Naive thymus-derived CD4-positive, alpha-beta T cell (primary cell): ENCODE data around the gene FBXW12. TPM values are rescaled to one million over a fixed set of nuclear protein-coding genes. Genes with fewer than 3 reads are reported as not detected.
A peak's percentile ranks its signal among the peaks of the same experiment; 100 is the strongest.

ENCODE experiments used
- ATAC-seq: fragments of 150-1000 bp; cut with Tn5 transposase; 2 replicates; pipeline ENCODE4 v1.10.0; 2021; ENCODE audit warnings: mild to moderate bottlenecking, moderate library complexity
- CTCF ChIA-PET: fragments of 350-600 bp; sonication (Branson Sonifier 250); formaldehyde crosslinking; loops from one replicate; lab custom pipeline; 2021; ENCODE audit warnings: antibody characterized with exemption; lab: Charles Lee
- POLR2A ChIA-PET: fragments of 350-600 bp; sonication (Branson Sonifier 250); formaldehyde crosslinking; loops from one replicate; lab custom pipeline; 2021; ENCODE audit warnings: antibody characterized with exemption, inconsistent platforms; lab: Charles Lee
- DNase-seq, 9 donors: peaks; one replicate each; pipeline versions ENCODE4 v3.0.0 to v3.0.0-alpha.2; 2020 to 2022; ENCODE audit warnings: mixed read lengths in 1 of 9
- H3K27ac ChIP-seq: one replicate; pipeline ENCODE4 v1.7.0; 2013; ENCODE audit warnings: mild to moderate bottlenecking, low read depth, low read length, moderate library complexity
- H3K27me3 ChIP-seq, 2 donors: one replicate each; pipeline ENCODE4 v1.7.0; 2013; ENCODE audit warnings: low read length in 2 of 2, mild to moderate bottlenecking in 2 of 2, moderate library complexity in 2 of 2; ENCODE audit not compliant: control insufficient read depth in 2 of 2, insufficient read depth in 2 of 2
- H3K36me3 ChIP-seq, 3 experiments: 1 replicate in 2 of 3; 2 replicates in 1 of 3; pipeline ENCODE4 v1.7.0; 2013; ENCODE audit warnings: low read length in 3 of 3, mild to moderate bottlenecking in 3 of 3, moderate library complexity in 1 of 3; ENCODE audit not compliant: insufficient read depth in 3 of 3, control insufficient read depth in 2 of 3
- H3K4me1 ChIP-seq, 2 donors: one replicate each; pipeline ENCODE4 v1.7.0; 2013; ENCODE audit warnings: low read length in 2 of 2, mild to moderate bottlenecking in 2 of 2, moderate library complexity in 1 of 2; ENCODE audit not compliant: control insufficient read depth in 2 of 2, insufficient read depth in 2 of 2
- H3K4me3 ChIP-seq: 2 replicates; pipeline ENCODE4 v1.7.0; 2013; ENCODE audit warnings: mild to moderate bottlenecking, low read length
- H3K9me3 ChIP-seq, 3 experiments: 1 replicate in 2 of 3; 2 replicates in 1 of 3; pipeline ENCODE4 v1.7.0; 2013; ENCODE audit warnings: low read length in 3 of 3; ENCODE audit not compliant: control insufficient read depth in 2 of 3
- H3K27ac Mint-ChIP-seq, 9 donors: one replicate each; pipeline ENCODE4 v1.8.0; 2020 to 2022; ENCODE audit warnings: mixed read lengths in 9 of 9, mild to moderate bottlenecking in 8 of 9, moderate library complexity in 5 of 9, inconsistent platforms in 2 of 9
- H3K27me3 Mint-ChIP-seq, 5 donors: one replicate each; pipeline ENCODE4 v1.8.0; 2021 to 2022; ENCODE audit warnings: mixed read lengths in 5 of 5, mild to moderate bottlenecking in 1 of 5
- H3K36me3 Mint-ChIP-seq, 5 donors: one replicate each; pipeline ENCODE4 v1.8.0; 2020 to 2022; ENCODE audit warnings: mixed read lengths in 5 of 5, mild to moderate bottlenecking in 3 of 5, inconsistent platforms in 1 of 5
- H3K4me1 Mint-ChIP-seq, 7 donors: one replicate each; pipeline ENCODE4 v1.8.0; 2020 to 2022; ENCODE audit warnings: mixed read lengths in 7 of 7, mild to moderate bottlenecking in 3 of 7, inconsistent platforms in 1 of 7
- H3K4me3 Mint-ChIP-seq, 10 donors: one replicate each; pipeline ENCODE4 v1.8.0; 2020 to 2022; ENCODE audit warnings: mild to moderate bottlenecking in 10 of 10, mixed read lengths in 10 of 10, moderate library complexity in 6 of 10, inconsistent platforms in 2 of 10
- H3K9me3 Mint-ChIP-seq, 11 donors: one replicate each; pipeline ENCODE4 v1.8.0; 2020 to 2022; ENCODE audit warnings: mixed read lengths in 11 of 11, mild to moderate bottlenecking in 4 of 11, inconsistent platforms in 1 of 11, moderate library complexity in 1 of 11
- intact Hi-C, 2 donors: fragments of 100-400 bp; cut with micrococcal nuclease; formaldehyde crosslinking; loops; one replicate each; pipeline ENCODE4 v1.15.1; 2023
- polyA plus RNA-seq, 2 donors: library from polyadenylated mRNA; unstranded; fragments of 300-500 nt; fragmentation: Illumina TruSeq; gene quantifications; one replicate each; pipeline ENCODE4 v1.2.3, GENCODE V29; 2021
- total RNA-seq, 6 experiments: library from RNA in 5 of 6; stranded (reverse) in 5 of 6; gene quantifications; 1 replicate in 5 of 6; 2 replicates in 1 of 6; pipeline ENCODE4 v1.2.3 and lab custom pipeline; 2021 to 2026

Gene FBXW12
- total and polyA plus RNA-seq, 7 experiments from 2014 or later: not detected

DNA sequence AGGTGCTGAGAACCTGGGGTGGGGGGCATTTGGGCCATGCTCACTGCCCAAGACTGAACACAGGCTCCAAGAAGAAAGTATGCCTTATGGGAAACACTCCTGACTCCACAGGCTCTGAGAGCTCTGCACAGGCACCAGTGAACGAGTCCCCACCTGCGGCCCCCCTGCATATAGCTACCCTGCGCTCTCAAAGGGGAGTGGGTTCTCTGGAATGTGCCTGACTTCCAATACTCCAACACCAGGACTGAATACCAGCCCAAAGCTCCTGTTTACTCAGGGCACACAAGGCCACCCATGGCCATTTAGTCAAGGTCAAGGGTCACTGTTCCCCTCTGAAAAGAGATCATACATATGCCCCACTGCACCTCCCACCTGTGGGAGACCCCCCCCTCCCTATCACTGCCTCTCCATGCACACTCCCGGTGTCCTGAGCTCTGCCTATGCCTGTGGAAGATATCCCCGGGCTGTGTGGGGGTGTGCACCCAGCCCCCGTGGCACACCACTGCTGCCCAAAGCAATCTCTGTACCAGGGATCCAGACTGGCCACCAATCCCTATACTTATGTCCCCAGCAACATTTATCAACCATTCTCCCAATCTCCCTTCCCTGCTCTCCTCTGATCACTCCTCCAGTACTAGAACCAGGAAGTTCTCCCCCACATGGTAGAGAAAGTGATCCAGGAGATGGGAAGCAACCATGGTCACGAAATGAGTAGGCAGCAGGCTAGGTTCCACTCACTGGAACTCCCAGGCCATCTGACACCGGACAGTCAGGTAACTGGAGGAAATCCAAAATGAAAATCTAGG, 59.4 kb downstream of the FBXW12 start:
- DNase-seq: no peak
- peaks cover 8 to 21% of the 10 kb centered on the region in 2 donors for H3K4me1 ChIP-seq
- peak overlapping the region in 1 of 9 donors; percentile 60 for H3K27ac Mint-ChIP-seq
- no peak for ATAC-seq
- no peaks in the 10 kb centered on the region for H3K27me3 ChIP-seq
- peaks cover 0 to 2% (median 0%) of the 10 kb centered on the region in 11 donors for H3K9me3 Mint-ChIP-seq
- peaks cover 0 to 30% (median 0%) of the 10 kb centered on the region in 5 donors for H3K27me3 Mint-ChIP-seq
- peaks cover 0 to 23% (median 5%) of the 10 kb centered on the region in 7 donors for H3K4me1 Mint-ChIP-seq
- H3K9me3 ChIP-seq: no peaks in the 10 kb centered on the region
- peaks cover 0 to 34% (median 3%) of the 10 kb centered on the region in 3 experiments for H3K36me3 ChIP-seq
- H3K4me3 ChIP-seq: no peak overlapping the region
- ChIA-PET CTCF (interaction anchor here (0.9 to 7.8 kb wide), 2 partner anchors 15 to 31 kb away, joined by 3 to 115 read pairs; partner anchors contain the start of gene ATRIP), POLR2A (interaction anchor here (1.0 kb wide), 1 partner anchor 49 kb away, joined by 3 read pairs; no protein-coding TSS in a partner anchor)
- no peak overlapping the region for H3K27ac ChIP-seq
- peaks cover 0 to 12% (median 0%) of the 10 kb centered on the region in 5 donors for H3K36me3 Mint-ChIP-seq
- peak overlapping the region in 9 of 10 donors; percentile 39 to 90 (median 81) for H3K4me3 Mint-ChIP-seq
- intact Hi-C loops: loop anchor here in 1 of 2 donors (1.0 kb wide), 1 partner anchor 30 kb away; no protein-coding TSS in a partner anchor

DNA sequence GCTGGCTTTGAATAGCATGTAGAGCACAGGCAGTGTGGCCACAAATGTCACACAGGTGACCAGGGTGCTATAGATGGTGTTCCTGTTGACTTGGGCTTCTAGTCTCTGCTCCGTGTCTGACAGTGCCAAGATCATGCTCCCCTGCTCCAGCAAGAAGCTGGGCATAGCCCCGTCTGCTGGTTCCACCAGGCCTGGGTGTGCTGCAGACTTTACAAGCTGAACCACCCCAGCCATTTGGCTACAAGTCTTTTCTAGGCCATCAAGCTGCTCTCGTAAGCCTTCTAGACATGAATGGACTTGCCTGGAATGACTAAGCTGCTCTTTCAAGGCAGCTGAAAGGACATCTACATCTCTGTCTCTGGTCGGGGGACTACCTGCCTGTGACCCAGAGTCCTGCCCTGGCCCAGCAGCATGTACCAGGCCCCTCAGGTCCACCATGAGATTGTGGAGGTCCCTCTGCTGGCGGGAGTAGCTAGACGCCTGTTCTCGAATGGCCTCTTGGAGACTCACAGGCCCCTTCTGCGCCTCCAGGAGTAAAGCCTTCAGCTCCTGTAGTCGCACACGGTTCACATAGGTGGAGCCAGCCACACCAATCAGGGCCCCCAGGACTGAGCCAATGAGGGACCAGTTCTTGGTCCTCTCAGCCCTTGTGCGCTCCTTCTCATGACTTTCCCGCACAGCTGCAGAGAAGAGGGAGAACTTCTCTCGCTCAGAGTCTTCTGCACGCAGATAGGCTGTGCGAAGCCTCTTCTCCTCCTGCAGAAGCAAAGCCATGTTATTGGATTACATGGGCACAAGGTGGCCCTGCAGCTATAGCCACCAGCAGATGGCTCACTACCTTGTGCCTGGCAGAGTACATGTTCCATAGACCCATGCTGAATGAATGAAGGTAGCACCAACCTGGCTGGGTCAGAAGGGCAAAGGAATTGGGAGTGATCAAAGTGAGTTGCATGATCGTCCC, 60.7 kb downstream of the FBXW12 start:
- ATAC-seq (no peak), DNase-seq (no peak)
- Mint-ChIP-seq H3K36me3 (peaks cover 0 to 12% (median 0%) of the 10 kb centered on the region in 5 donors), H3K9me3 (peaks cover 0 to 2% (median 0%) of the 10 kb centered on the region in 11 donors), H3K27me3 (peaks cover 0 to 21% (median 0%) of the 10 kb centered on the region in 5 donors), H3K27ac (peak overlapping the region in 1 of 9 donors; percentile 25), H3K4me1 (peaks cover 2 to 25% (median 5%) of the 10 kb centered on the region in 7 donors), H3K4me3 (no peak overlapping the region)
- Histone ChIP-seq H3K27me3 (no peaks in the 10 kb centered on the region), H3K9me3 (no peaks in the 10 kb centered on the region), H3K4me1 (peaks cover 8 to 21% of the 10 kb centered on the region in 2 donors), H3K36me3 (peaks cover 0 to 34% (median 3%) of the 10 kb centered on the region in 3 experiments), H3K4me3 (no peak overlapping the region), H3K27ac (no peak overlapping the region)
- POLR2A ChIA-PET: interaction anchor here (0.6 to 1.9 kb wide), 3 partner anchors 26 to 113 kb away, joined by 3 to 5 read pairs (median 3); no protein-coding TSS in a partner anchor
- CTCF ChIA-PET: interaction anchor here (0.7 to 7.8 kb wide), 6 partner anchors 14 to 161 kb away, joined by 3 to 115 read pairs (median 6); partner anchors contain the start of gene ATRIP
- intact Hi-C loops: loop anchor here in 1 of 2 donors (1.0 kb wide), 1 partner anchor 31 kb away; no protein-coding TSS in a partner anchor

DNA sequence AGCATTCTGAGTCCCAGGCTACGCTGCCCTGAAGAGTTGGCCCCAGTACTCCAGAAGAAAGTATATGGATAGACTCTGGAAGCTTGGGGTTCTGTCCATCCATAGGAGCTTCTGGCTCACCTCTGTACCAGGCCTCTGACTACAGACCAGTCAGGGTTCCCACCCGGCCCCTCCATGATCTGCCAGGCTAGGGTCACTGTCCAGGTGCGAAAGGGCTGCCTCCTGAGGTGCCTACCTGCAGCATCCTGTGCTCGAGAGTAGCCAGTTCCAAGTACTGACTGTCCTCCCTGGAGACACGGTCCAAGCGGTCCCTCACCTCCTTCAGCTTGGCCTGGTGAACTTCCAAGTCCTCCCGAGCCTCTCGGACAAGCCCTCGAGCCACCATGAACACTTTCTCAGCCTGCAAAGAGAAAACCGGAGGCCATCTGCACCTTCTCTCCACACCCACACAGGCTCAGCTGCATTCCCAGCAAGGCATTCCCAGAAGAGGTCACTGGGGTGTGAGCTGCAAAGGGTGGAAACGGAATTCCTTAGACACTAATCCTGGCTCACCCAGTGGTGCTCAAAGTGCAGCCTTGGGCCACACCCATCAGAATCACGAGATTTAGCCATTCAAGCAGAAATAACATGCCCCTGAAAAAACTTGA, 61.6 kb downstream of the FBXW12 start:
- no peak for ATAC-seq
- H3K27me3 Mint-ChIP-seq: peaks cover 0 to 12% (median 0%) of the 10 kb centered on the region in 5 donors
- no peak overlapping the region for H3K4me3 Mint-ChIP-seq
- H3K4me1 Mint-ChIP-seq: peaks cover 5 to 33% (median 9%) of the 10 kb centered on the region in 7 donors
- ChIA-PET CTCF (interaction anchor here (0.7 to 7.8 kb wide), 9 partner anchors 13 to 166 kb away, joined by 3 to 115 read pairs (median 8); partner anchors contain the start of gene ATRIP), POLR2A (interaction anchor here (0.6 to 3.3 kb wide), 5 partner anchors 27 to 906 kb away, joined by 3 to 14 read pairs (median 4); no protein-coding TSS in a partner anchor)
- H3K36me3 ChIP-seq: peaks cover 0 to 34% (median 3%) of the 10 kb centered on the region in 3 experiments
- no peak overlapping the region for H3K27ac ChIP-seq
- peaks cover 0 to 2% (median 0%) of the 10 kb centered on the region in 11 donors for H3K9me3 Mint-ChIP-seq
- H3K36me3 Mint-ChIP-seq: peaks cover 0 to 12% (median 0%) of the 10 kb centered on the region in 5 donors
- intact Hi-C loops: no loop called here
- no peak overlapping the region for H3K27ac Mint-ChIP-seq
- H3K9me3 ChIP-seq: no peaks in the 10 kb centered on the region
- DNase-seq: no peak
- no peaks in the 10 kb centered on the region for H3K27me3 ChIP-seq
- peaks cover 8 to 21% of the 10 kb centered on the region in 2 donors for H3K4me1 ChIP-seq
- H3K4me3 ChIP-seq: no peak overlapping the region

DNA sequence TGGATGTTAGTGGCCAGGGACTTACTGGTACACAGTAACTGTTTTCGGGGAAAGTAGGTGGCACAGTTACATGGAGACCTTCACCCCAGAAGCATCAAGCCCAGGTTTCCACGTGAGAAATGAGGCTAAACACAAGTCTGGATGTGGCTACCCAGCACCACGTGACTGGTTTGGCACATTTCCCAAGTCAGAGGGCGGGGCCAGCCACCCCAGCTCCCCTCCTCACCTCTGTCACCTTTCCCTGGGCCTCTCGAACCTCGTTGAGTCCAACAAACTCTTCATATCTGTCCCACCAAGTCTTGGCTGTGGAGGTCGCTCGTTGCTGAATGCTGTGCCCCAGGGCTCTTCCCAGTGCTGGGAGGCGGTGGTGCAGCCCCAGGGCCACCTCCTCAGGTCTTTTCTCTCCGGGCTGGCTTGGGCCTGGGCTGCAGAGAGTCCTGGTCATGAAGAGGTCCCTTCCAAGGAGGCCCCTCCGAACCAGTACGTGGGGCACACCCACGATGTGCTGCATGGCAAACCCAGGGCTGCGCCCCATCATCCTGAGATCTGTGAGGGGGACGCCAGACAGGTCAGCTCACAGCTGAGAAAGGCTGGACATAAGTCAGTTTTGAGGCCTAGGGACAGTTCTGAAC, 62.7 kb downstream of the FBXW12 start:
- DNase-seq (no peak), ATAC-seq (no peak)
- intact Hi-C loops: no loop called here
- H3K27me3 Mint-ChIP-seq: peaks cover 0 to 12% (median 0%) of the 10 kb centered on the region in 5 donors
- peaks cover 0 to 12% (median 0%) of the 10 kb centered on the region in 5 donors for H3K36me3 Mint-ChIP-seq
- H3K4me3 ChIP-seq: no peak overlapping the region
- H3K9me3 Mint-ChIP-seq: peaks cover 0 to 2% (median 0%) of the 10 kb centered on the region in 11 donors
- peaks cover 7 to 40% (median 15%) of the 10 kb centered on the region in 7 donors for H3K4me1 Mint-ChIP-seq
- ChIA-PET POLR2A (interaction anchor here (1.0 to 3.4 kb wide), 5 partner anchors 11 to 84 kb away, joined by 4 to 17 read pairs (median 12); no protein-coding TSS in a partner anchor), CTCF (interaction anchor here (0.7 to 7.8 kb wide), 11 partner anchors 12 to 167 kb away, joined by 3 to 115 read pairs (median 8); partner anchors contain the start of gene ATRIP)
- H3K27ac Mint-ChIP-seq: peak overlapping the region in 2 of 9 donors; percentile 16 to 42
- H3K4me1 ChIP-seq: peaks cover 13 to 26% of the 10 kb centered on the region in 2 donors
- H3K9me3 ChIP-seq: no peaks in the 10 kb centered on the region
- H3K36me3 ChIP-seq: peaks cover 0 to 34% (median 3%) of the 10 kb centered on the region in 3 experiments
- H3K27ac ChIP-seq: no peak overlapping the region
- H3K4me3 Mint-ChIP-seq: no peak overlapping the region
- H3K27me3 ChIP-seq: no peaks in the 10 kb centered on the region

DNA sequence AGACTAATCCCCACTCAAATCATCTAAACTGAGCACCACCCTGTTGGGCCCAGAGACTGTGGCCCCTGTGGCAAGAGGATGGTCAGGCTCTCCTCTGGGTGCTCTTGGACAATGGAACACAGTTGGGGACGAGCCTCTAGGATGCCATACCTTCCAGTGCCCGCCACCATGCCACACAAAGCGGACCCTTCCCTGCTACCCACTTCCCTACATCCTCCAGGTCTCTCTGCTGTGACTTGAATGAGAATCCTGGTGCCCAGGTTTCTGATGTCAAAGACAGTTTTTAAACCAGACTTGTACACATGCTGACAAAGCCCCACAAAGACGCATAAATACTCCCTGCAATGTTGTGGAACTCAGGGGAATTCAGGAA, 63.2 kb downstream of the FBXW12 start:
- Mint-ChIP-seq H3K27ac (peak overlapping the region in 4 of 9 donors; percentile 9 to 81 (median 56)), H3K27me3 (peaks cover 0 to 7% (median 0%) of the 10 kb centered on the region in 5 donors), H3K4me3 (no peak overlapping the region), H3K9me3 (peaks cover 0 to 2% (median 0%) of the 10 kb centered on the region in 11 donors), H3K36me3 (peaks cover 0 to 14% (median 0%) of the 10 kb centered on the region in 5 donors), H3K4me1 (peaks cover 12 to 45% (median 19%) of the 10 kb centered on the region in 7 donors)
- ATAC-seq (no peak), DNase-seq (no peak)
- Histone ChIP-seq H3K36me3 (peaks cover 0 to 34% (median 3%) of the 10 kb centered on the region in 3 experiments), H3K27me3 (no peaks in the 10 kb centered on the region), H3K4me1 (peaks cover 10 to 21% of the 10 kb centered on the region in 2 donors), H3K27ac (no peak overlapping the region), H3K4me3 (no peak overlapping the region), H3K9me3 (no peaks in the 10 kb centered on the region)
- POLR2A ChIA-PET: interaction anchor here (0.6 to 3.4 kb wide), 6 partner anchors 10 to 166 kb away, joined by 4 to 19 read pairs (median 13); no protein-coding TSS in a partner anchor
- CTCF ChIA-PET: interaction anchor here (0.7 to 7.8 kb wide), 24 partner anchors 8 to 252 kb away, joined by 3 to 115 read pairs (median 10); partner anchors contain the start of genes ATRIP, SHISA5 and ZNF589
- intact Hi-C loops: no loop called here
